H9 (cell line): ENCODE data around the gene EIF4A3. TPM values are rescaled to one million over a fixed set of nuclear protein-coding genes. Genes with fewer than 3 reads are reported as not detected.

ENCODE experiments used
- DNase-seq: peaks from one replicate; pipeline ENCODE4 v3.0.0-alpha.2; 2017
- H2AFZ ChIP-seq: one replicate; pipeline ENCODE4 v1.6.1; 2013; ENCODE audit warnings: mild to moderate bottlenecking, low read length, control low read depth, moderate library complexity
- H2AK5ac ChIP-seq: 2 replicates; pipeline ENCODE4 v1.6.1; 2013; ENCODE audit warnings: low read length, control low read depth, mixed read lengths; ENCODE audit not compliant: insufficient read length
- H2BK120ac ChIP-seq: one replicate; pipeline ENCODE4 v1.6.1; 2013; ENCODE audit warnings: low read depth, mild to moderate bottlenecking, low read length, control low read depth, inconsistent platforms; ENCODE audit not compliant: poor library complexity, severe bottlenecking
- H2BK12ac ChIP-seq: 2 replicates; pipeline ENCODE4 v1.6.1; 2013; ENCODE audit warnings: low read length, control low read depth, mixed read lengths, low read depth; ENCODE audit not compliant: insufficient read length
- H2BK15ac ChIP-seq: 2 replicates; pipeline ENCODE4 v1.6.1; 2013; ENCODE audit warnings: low read depth, low read length, control low read depth
- H2BK20ac ChIP-seq: one replicate; pipeline ENCODE4 v1.6.1; 2013; ENCODE audit warnings: low read depth, mild to moderate bottlenecking, low read length, control low read depth, inconsistent platforms; ENCODE audit not compliant: poor library complexity, severe bottlenecking
- H2BK5ac ChIP-seq: 2 replicates; pipeline ENCODE4 v1.6.1; 2013; ENCODE audit warnings: low read length, control low read depth, mixed read lengths; ENCODE audit not compliant: insufficient read length
- H3K14ac ChIP-seq: 2 replicates; pipeline ENCODE4 v1.6.1; 2013; ENCODE audit warnings: low read length, control low read depth; ENCODE audit not compliant: insufficient read depth
- H3K18ac ChIP-seq: 2 replicates; pipeline ENCODE4 v1.6.1; 2013; ENCODE audit warnings: low read depth, mild to moderate bottlenecking, mixed read lengths, low read length, control low read depth; ENCODE audit not compliant: insufficient read length
- H3K23ac ChIP-seq: 2 replicates; pipeline ENCODE4 v1.6.1; 2013; ENCODE audit warnings: low read length, control low read depth, mixed read lengths, low read depth; ENCODE audit not compliant: insufficient read length
- H3K23me2 ChIP-seq: 2 replicates; pipeline ENCODE4 v1.6.1; 2013; ENCODE audit warnings: low read depth, mild to moderate bottlenecking, mixed read lengths, low read length, control low read depth; ENCODE audit not compliant: insufficient read length, poor library complexity, severe bottlenecking
- H3K27ac ChIP-seq: 2 replicates; pipeline ENCODE4 v1.5.1; 2013; ENCODE audit warnings: low read length, control low read depth, mixed read lengths, low read depth; ENCODE audit not compliant: insufficient read length
- H3K27me3 ChIP-seq: 2 replicates; pipeline ENCODE4 v1.6.1; 2013; ENCODE audit warnings: low read length, control low read depth, inconsistent platforms; ENCODE audit not compliant: insufficient read depth
- H3K4ac ChIP-seq: 2 replicates; pipeline ENCODE4 v1.6.1; 2013; ENCODE audit warnings: low read depth, mild to moderate bottlenecking, control low read depth, inconsistent platforms, low read length, moderate library complexity
- H3K4me1 ChIP-seq: 2 replicates; pipeline ENCODE4 v1.6.1; 2013; ENCODE audit warnings: low read length, control low read depth, inconsistent platforms; ENCODE audit not compliant: insufficient read depth
- H3K4me2 ChIP-seq: 2 replicates; pipeline ENCODE4 v1.6.1; 2013; ENCODE audit warnings: low read length, control low read depth, mixed read lengths; ENCODE audit not compliant: insufficient read length, insufficient read depth
- H3K56ac ChIP-seq: 2 replicates; pipeline ENCODE4 v1.6.1; 2013; ENCODE audit warnings: low read depth, mild to moderate bottlenecking, mixed read lengths, low read length, control low read depth; ENCODE audit not compliant: insufficient read length
- H3K79me1 ChIP-seq: 2 replicates; pipeline ENCODE4 v1.6.1; 2013; ENCODE audit warnings: low read depth, mild to moderate bottlenecking, moderate library complexity, low read length, control low read depth, inconsistent platforms; ENCODE audit not compliant: insufficient read depth, poor library complexity, severe bottlenecking
- H3K79me2 ChIP-seq: 2 replicates; pipeline ENCODE4 v1.6.1; 2013; ENCODE audit warnings: low read length, control low read depth, inconsistent platforms; ENCODE audit not compliant: insufficient read depth
- H3K9ac ChIP-seq: 2 replicates; pipeline ENCODE4 v1.6.1; 2013; ENCODE audit warnings: low read length, control low read depth, mixed read lengths; ENCODE audit not compliant: insufficient read length; ENCODE audit errors: extremely low read depth
- H3K9me3 ChIP-seq: one replicate; pipeline ENCODE4 v1.6.1; 2013; ENCODE audit warnings: low read depth, low read length, inconsistent platforms; ENCODE audit not compliant: control insufficient read depth
- H3T11ph ChIP-seq: one replicate; pipeline ENCODE4 v1.6.1; 2013; ENCODE audit warnings: mild to moderate bottlenecking, low read length, control low read depth, inconsistent platforms
- H4K20me1 ChIP-seq: one replicate; pipeline ENCODE4 v1.6.1; 2013; ENCODE audit not compliant: control insufficient read depth, insufficient read length, insufficient read depth
- H4K5ac ChIP-seq: 2 replicates; pipeline ENCODE4 v1.6.1; 2013; ENCODE audit warnings: low read depth, mild to moderate bottlenecking, mixed read lengths, low read length, control low read depth; ENCODE audit not compliant: insufficient read length
- H4K8ac ChIP-seq: replicated peaks from 2 replicates; pipeline ENCODE4 v1.6.1; 2013; ENCODE audit warnings: low read length, control low read depth, mixed read lengths, low read depth; ENCODE audit not compliant: insufficient read length
- H4K91ac ChIP-seq: 2 replicates; pipeline ENCODE4 v1.6.1; 2013; ENCODE audit warnings: low read depth, mild to moderate bottlenecking, moderate library complexity, mixed read lengths, low read length, control low read depth; ENCODE audit not compliant: insufficient read length
- H3K27ac Mint-ChIP-seq, 3 experiments: 2 replicates in 2 of 3; 3 replicates in 1 of 3; pipeline ENCODE4 v1.8.0; 2020 to 2021; ENCODE audit warnings: mixed read lengths in 3 of 3, mild to moderate bottlenecking in 1 of 3, moderate library complexity in 1 of 3
- H3K27me3 Mint-ChIP-seq: 2 replicates; pipeline ENCODE4 v1.8.0; 2021; ENCODE audit warnings: low read depth, mild to moderate bottlenecking, moderate library complexity, mixed read lengths
- H3K36me3 Mint-ChIP-seq, 3 experiments: 2 replicates in 2 of 3; 3 replicates in 1 of 3; pipeline ENCODE4 v1.8.0; 2020 to 2021; ENCODE audit warnings: low read depth in 3 of 3, mixed read lengths in 3 of 3; ENCODE audit not compliant: insufficient read depth in 1 of 3
- H3K4me1 Mint-ChIP-seq, 2 experiments: 2 replicates each; pipeline ENCODE4 v1.8.0; 2020; ENCODE audit warnings: mixed read lengths in 2 of 2
- H3K4me3 Mint-ChIP-seq, 2 experiments: 2 replicates in 1 of 2; 3 replicates in 1 of 2; pipeline ENCODE4 v1.8.0; 2020 to 2021; ENCODE audit warnings: mild to moderate bottlenecking in 2 of 2, mixed read lengths in 2 of 2, moderate library complexity in 1 of 2
- H3K9me3 Mint-ChIP-seq, 2 experiments: 2 replicates in 1 of 2; 3 replicates in 1 of 2; pipeline ENCODE4 v1.8.0; 2020; ENCODE audit warnings: mild to moderate bottlenecking in 2 of 2, mixed read lengths in 2 of 2, moderate library complexity in 1 of 2
- CTCF ChIP-seq: fragments of 200-600 bp; sonication (generic); conservative IDR thresholded peaks from 3 replicates; pipeline ENCODE4 v1.8.0; 2021; ENCODE audit warnings: antibody characterized with exemption, mild to moderate bottlenecking
- WGBS: extraction: QIAGEN DNeasy Blood & Tissue Kit; methylation state at CpG from one replicate; pipeline ENCODE4 v1.1.7; 2013; ENCODE audit warnings: missing lambda C conversion rate, low lambda C conversion rate, mixed read lengths; ENCODE audit not compliant: insufficient read length; ENCODE audit errors: extremely low coverage; 5-methylcytosine and 5-hydroxymethylcytosine counted together
- total RNA-seq: library from RNA; stranded (reverse); gene quantifications from 2 replicates; pipeline ENCODE4 v1.2.1, GENCODE V29; 2021

The EIF4A3 gene
- total RNA-seq, 1 experiment from 2014 or later: 162 TPM

GRCh38 chr17:80118601-80119270, 28.2 kb downstream of the EIF4A3 start:
- H3K27me3 ChIP-seq: no peaks in the 10 kb centered on the region
- no peak overlapping the region for H3K56ac ChIP-seq
- no peak overlapping the region for H4K8ac ChIP-seq
- no peak overlapping the region for H3K9ac ChIP-seq
- Mint-ChIP-seq H3K27ac (peak overlapping the region in 1 of 3 experiments; percentile 82; a peak in 3 of 7 replicates), H3K27me3 (no peaks in the 10 kb centered on the region), H3K4me1 (peaks cover 6 to 22% of the 10 kb centered on the region in 2 experiments), H3K36me3 (peaks cover 0 to 40% (median 7%) of the 10 kb centered on the region in 3 experiments; a peak in 4 of 7 replicates), H3K4me3 (no peak overlapping the region), H3K9me3 (peaks cover 0 to 7% of the 10 kb centered on the region in 2 experiments; a peak in 1 of 5 replicates)
- no peaks in the 10 kb centered on the region for H3K79me1 ChIP-seq
- H2BK15ac ChIP-seq: no peak overlapping the region
- H3K9me3 ChIP-seq: no peaks in the 10 kb centered on the region
- no peak overlapping the region for H2BK20ac ChIP-seq
- peak; percentile 27 for DNase-seq
- no peaks in the 10 kb centered on the region for H3K79me2 ChIP-seq
- no peak overlapping the region for H3K14ac ChIP-seq
- WGBS: no CpG with 5 or more reads among the region's 35 CpGs
- no peak overlapping the region for H3K4me2 ChIP-seq
- H2AFZ ChIP-seq: no peak overlapping the region
- no peak overlapping the region for H3K23ac ChIP-seq
- TF ChIP-seq CTCF: no peak
- H4K5ac ChIP-seq: no peak overlapping the region
- no peak overlapping the region for H2BK120ac ChIP-seq
- H3K4me1 ChIP-seq: peaks cover under 1% of the 10 kb centered on the region; the same call in 1 of the 2 replicates
- H3K4ac ChIP-seq: no peak overlapping the region
- H3K23me2 ChIP-seq: no peaks in the 10 kb centered on the region
- no peaks in the 10 kb centered on the region for H4K20me1 ChIP-seq
- no peak overlapping the region for H3K27ac ChIP-seq
- H3T11ph ChIP-seq: no peak overlapping the region
- no peak overlapping the region for H2BK5ac ChIP-seq
- H4K91ac ChIP-seq: no peak overlapping the region
- no peak overlapping the region for H2BK12ac ChIP-seq
- no peak overlapping the region for H3K18ac ChIP-seq
- H2AK5ac ChIP-seq: no peak overlapping the region
